Measurements from ENCODE around the gene SYPL1. TPM values are rescaled to one million over a fixed set of nuclear protein-coding genes. Genes with fewer than 3 reads are reported as not detected.

The SYPL1 gene
- total and polyA plus RNA-seq, 9 of the 15 experiments (the other 6 are each of a cell fraction or from before 2014, with no cell fraction given) = 23.8 to 214 (median 70.2) TPM

GRCh38 chr7:106112118-106112971 lies at the start of gene SYPL1 (continued):
- TF ChIP-seq RREB1 (CRISPR knock-in tag; IDR thresholded peaks at IDR 0.05) = peak; percentile 74; the same call in 1 of the 2 replicates
- TF ChIP-seq PHF20 (IDR thresholded peaks at IDR 0.05; ENCODE audit: partially characterized antibody) = peak; percentile 81
- peak; percentile 57; the same call in 1 of the 2 replicates for TF ChIP-seq EP400 (IDR thresholded peaks at IDR 0.05)
- peak; percentile 75; the same call in 1 of the 2 replicates for TF ChIP-seq ATF7 (IDR thresholded peaks at IDR 0.05)
- peak; percentile 91 for TF ChIP-seq PREB (CRISPR knock-in tag; IDR thresholded peaks at IDR 0.05)
- TF ChIP-seq L3MBTL2 (IDR thresholded peaks at IDR 0.05) = peak; percentile 95
- TF ChIP-seq YY1 (IDR thresholded peaks at IDR 0.05; ENCODE audit: borderline replicate concordance in 1 of 3, control insufficient read depth in 1 of 3, extremely low read depth in 1 of 3, insufficient read depth in 3 of 3, insufficient read length in 1 of 3, insufficient replicate concordance in 2 of 3, low read depth in 1 of 3, low read length in 2 of 3) = peak; percentile 50 to 92 (median 88)
- peak; percentile 69 for TF ChIP-seq TAF1 (IDR thresholded peaks at IDR 0.05; ENCODE audit: control insufficient read depth, extremely low read depth, insufficient read depth, low read length, severe bottlenecking)
- 0 out of 2 replicates have a peak, but pooled peaks have one; percentile 47 for TF ChIP-seq ZNF79 (CRISPR knock-in tag; IDR thresholded peaks at IDR 0.05; ENCODE audit: low read depth)
- peak; percentile 97 for TF ChIP-seq HMGN3 (IDR thresholded peaks at IDR 0.05; ENCODE audit: borderline replicate concordance, extremely low read depth, insufficient read length, low read depth, low read length)
- peak; percentile 94 for TF ChIP-seq FOXP1 (CRISPR knock-in tag; IDR thresholded peaks at IDR 0.05)
- peak; percentile 69 for TF ChIP-seq NUFIP1 (IDR thresholded peaks at IDR 0.05; ENCODE audit: partially characterized antibody)
- TF ChIP-seq ZNF212 (CRISPR knock-in tag; IDR thresholded peaks at IDR 0.05) = 0 out of 2 replicates have a peak, but pooled peaks have one; percentile 60
- TF ChIP-seq PRDM10 (IDR thresholded peaks at IDR 0.05; ENCODE audit: partially characterized antibody) = peak; percentile 60

All from K562 (cell line).